Measurements from ENCODE around the gene TBC1D14.
A peak's percentile ranks its signal among the peaks of the same experiment; 100 is the strongest.
"Not testable (repeated sequence)": the region's sequence is repeated elsewhere in the genome, so short reads cannot be mapped to it uniquely, and the experiment has no call there.

Gene TBC1D14

DNA sequence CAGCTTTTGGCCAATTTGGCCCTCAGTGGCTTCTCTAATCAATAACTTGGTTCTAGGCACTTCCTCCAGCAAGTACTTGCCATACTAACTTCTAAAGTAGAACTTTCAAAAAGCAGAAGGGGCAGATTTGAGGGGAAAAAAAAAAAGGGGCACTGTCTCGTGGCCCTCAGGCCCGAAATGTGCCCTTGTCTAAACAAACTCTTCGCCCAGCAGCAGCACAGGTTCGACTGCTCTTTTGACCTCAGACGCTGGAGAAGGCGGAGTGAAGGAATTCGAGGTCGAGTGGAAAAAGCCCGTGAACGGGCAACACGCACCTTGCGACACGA lies 157.5 kb downstream of the TBC1D14 start:
- FAIRE-seq (no peak), DNase-seq (ENCODE audit: insufficient read length, low spot score) (no peak)
- no peak for TF ChIP-seq POLR2A (IDR thresholded peaks at IDR 0.05; ENCODE audit: low read depth, low read length)

DNA sequence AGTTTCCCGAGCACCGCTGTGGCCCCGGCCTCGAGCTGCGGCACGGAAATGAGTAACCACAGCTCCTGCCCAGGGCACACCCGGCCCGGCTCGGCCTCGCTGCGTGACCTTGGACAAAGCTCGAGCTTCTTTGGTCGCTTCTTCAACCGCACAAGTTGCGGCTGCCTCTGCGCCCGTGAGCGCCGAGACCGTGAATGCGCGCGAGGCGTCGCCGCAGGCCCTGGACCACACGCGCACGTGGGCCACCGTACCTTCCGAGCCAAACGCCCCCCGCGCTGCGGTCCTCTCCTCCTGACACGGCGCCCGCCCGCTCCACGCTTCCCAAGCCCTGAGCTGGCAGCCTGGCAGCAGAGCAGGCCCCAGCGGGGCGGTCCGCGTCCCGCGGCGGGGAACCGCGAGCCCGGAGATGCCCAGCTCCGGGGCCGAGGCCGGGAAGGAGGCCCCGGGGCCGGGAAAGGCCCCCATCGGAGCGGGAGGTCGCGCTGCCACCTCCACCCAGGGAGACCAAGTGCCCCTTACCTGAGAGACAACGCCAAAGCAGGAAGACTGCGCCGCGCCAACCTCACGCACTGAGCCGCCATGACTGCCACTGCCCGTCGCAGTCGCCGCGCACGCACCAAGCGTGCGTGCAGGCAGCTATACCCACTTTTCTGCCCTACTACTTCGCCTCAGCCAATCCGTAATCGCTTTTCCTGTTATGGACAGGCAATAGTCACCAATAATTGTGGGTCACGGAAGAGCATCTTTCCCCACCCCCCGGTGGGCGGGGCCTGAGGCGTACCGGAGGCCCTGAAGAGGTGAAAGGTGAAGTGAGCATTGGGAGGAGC lies 158.0 kb downstream of the TBC1D14 start, which contains the start of gene GRPEL1:
TSS of gene GRPEL1 (minus strand) at position 613 of the 827 bp plus-strand sequence. CDS start at position 581, 32 bp downstream.
- TF ChIP-seq POLR2A (IDR thresholded peaks at IDR 0.05; ENCODE audit: low read depth, low read length), result peak; percentile 100
- peak; percentile 81 for DNase-seq (ENCODE audit: insufficient read length, low spot score)
- no peak for FAIRE-seq

DNA sequence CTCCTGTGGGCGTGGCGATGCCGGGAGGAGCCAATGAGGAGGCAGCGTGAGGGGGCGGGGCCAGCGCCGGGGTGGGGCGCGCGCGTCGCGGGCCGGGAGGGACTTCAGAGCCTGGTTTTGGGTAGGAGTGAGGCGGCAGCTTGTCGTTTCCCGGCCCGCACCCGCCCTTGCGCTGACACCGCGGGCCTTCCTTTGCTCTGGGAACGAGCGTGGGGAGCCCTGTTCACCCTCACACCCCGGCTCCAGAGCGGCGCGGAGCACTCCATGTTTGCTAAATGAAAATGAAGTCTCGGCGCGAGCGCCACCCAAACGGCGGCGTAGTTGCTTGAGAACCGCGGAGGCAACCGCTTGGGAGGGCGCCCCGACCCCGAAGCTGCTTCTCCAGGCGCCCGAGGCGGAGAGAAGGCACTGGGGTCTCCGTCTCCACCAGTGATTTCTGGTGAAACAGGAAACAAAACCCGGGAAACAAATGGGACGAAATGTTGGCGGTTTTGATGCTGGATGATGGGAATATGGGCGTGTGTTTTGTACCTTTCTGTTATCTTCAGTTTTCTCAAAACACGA lies 158.7 kb downstream of the TBC1D14 start:
- no peak for DNase-seq (ENCODE audit: insufficient read length, low spot score)
- no peak for FAIRE-seq
- TF ChIP-seq POLR2A (IDR thresholded peaks at IDR 0.05; ENCODE audit: low read depth, low read length), result peak; percentile 80

DNA sequence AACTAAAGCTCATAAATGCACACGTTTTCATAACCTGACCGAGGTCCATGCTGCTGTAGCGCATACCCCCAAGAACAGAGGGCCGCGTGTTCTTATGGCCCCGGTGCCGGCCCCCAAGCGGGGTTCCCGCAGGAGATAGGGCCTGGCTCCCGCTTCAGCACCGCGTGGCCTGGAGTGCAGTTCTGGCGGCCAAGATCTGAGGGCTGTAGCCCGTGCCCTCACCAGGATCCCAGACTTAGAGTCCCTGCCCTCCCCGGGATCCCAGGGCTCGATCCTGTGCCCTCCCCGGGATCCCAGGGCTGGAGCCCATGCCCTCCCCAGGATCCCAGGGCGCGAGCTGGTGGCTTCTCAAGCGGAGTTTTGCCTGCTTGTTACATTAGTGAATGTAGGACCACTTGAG lies 159.3 kb downstream of the TBC1D14 start:
- TF ChIP-seq POLR2A (IDR thresholded peaks at IDR 0.05; ENCODE audit: low read depth, low read length), result no peak
- DNase-seq (ENCODE audit: insufficient read length, low spot score), result no peak
- no peak for FAIRE-seq

DNA sequence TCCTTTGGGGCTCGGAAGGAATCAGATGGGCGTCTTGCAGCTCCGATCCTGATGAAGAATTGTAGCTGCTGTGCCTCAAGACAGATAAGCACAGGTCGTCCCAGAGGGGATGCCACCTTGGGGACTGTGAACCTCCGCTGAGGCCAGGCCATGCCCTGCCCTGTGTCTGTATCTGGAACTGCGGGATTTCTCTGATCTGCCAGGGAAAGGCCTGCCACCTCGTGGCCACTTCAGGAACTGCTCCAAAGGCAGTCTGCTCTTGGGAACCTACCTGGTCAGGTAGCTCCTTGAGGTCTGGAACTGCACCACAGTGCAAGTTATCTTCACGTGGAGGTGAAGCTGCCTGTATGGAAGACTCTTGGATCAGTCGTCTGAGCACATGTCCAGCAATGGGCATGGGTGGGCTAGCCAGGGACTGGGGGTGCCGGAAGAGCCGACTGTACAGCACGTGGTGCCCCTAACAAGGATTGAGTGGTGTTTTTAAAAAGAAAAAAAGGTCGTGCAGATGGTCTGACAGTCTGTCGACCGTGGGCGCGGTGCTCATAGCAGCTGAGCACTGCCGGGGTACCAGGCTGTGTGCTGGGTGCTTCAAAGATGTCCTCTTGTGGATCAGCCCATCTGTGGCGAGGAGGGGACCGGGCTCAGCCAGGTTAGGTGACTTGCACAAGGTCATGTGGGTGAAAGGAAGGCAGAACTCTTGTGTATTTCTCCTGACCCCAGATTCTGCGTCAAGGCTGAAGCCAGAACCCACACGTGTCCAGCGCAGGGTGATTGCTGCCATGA lies 161.3 kb downstream of the TBC1D14 start:
- DNase-seq (ENCODE audit: insufficient read length, low spot score) (peak; percentile 28), FAIRE-seq (no peak)
- TF ChIP-seq POLR2A (IDR thresholded peaks at IDR 0.05; ENCODE audit: low read depth, low read length), result no peak

DNA sequence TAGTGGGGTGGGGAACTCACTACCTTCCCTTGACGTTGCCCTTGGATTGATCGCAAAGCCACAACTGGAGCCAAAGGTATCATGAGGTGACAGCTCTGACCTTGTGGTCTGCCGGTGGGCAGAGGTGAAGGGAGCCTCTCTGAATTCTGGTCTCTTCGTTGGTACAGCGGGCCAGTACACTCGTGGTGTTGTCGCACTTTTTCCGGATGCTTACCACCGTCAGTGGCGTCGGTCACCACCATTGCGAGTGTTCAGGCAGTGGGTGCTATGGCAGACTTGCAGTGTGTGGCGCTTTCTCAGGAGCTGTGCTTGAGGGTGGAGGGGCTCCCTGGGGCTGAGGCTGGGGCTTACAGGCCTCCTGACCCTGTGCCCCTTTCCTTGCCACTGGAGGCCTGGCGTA lies 163.4 kb downstream of the TBC1D14 start:
- no peak for TF ChIP-seq POLR2A (IDR thresholded peaks at IDR 0.05; ENCODE audit: low read depth, low read length)
- DNase-seq (ENCODE audit: insufficient read length, low spot score), result no peak
- FAIRE-seq, result no peak

DNA sequence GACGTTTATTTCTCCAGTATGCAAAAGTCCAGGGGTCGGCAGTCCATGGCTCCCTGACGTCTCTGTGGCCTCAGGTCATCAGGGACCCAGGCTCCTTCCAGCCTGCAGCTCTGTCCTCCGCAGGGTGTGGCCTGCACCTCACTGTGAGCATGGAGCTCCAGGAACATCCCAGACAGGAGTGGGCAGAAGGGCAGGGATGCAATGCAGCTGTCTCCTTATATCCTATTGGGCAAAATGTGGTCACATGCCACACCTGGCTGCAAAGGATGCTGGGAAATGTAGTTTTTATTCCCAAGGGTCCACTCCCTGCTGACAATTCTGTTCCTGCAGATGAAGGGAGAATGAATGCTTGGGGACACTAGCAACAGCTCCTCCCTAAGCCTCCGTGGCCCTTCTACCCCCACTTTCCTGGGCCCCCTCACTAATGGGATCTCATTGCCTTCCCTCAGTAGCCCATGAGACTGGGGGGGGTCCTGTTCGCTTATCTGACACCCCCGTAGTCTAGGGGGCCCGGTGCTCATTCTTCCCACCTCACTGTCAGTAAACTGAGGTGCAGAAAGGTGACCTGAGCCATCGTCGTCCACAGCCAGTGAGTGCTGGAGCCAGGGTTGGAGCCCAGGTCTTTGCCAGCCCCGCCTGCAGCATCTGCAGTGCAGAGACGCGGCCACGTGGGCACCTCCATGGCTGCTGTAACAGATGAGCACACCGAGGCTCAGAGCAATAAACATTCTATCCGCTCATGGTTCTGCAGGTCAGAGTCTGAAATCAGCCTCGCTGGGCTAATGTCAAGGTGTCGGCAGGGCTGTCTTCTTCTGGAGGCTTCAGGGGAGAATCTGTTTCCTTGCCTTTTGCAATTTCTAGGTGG lies 164.1 kb downstream of the TBC1D14 start:
- peak; percentile 47 for DNase-seq (ENCODE audit: insufficient read length, low spot score)
- FAIRE-seq, result no peak
- TF ChIP-seq POLR2A (IDR thresholded peaks at IDR 0.05; ENCODE audit: low read depth, low read length), result no peak

DNA sequence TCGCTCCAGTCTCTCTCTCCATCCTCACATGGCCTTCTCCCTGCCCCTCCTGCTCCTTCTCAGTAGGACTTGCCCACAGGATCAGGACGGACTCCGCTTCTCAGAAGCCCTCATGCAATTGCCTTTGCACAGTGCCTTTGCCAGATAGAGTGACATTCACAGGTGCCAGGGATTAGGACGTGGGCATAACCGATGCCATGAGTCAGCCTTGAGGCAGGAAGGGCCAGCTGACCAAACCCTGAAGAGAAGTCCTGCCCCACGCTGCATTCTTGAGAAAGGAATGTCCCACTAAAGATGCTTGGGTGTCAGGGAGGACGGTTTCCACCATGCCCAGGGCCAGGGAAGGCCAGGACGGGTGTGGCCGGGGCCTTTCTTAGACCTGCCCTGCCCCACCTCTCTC lies 164.8 kb downstream of the TBC1D14 start:
- FAIRE-seq, result no peak
- TF ChIP-seq POLR2A (IDR thresholded peaks at IDR 0.05; ENCODE audit: low read depth, low read length), result no peak
- DNase-seq (ENCODE audit: insufficient read length, low spot score), result peak; percentile 45

DNA sequence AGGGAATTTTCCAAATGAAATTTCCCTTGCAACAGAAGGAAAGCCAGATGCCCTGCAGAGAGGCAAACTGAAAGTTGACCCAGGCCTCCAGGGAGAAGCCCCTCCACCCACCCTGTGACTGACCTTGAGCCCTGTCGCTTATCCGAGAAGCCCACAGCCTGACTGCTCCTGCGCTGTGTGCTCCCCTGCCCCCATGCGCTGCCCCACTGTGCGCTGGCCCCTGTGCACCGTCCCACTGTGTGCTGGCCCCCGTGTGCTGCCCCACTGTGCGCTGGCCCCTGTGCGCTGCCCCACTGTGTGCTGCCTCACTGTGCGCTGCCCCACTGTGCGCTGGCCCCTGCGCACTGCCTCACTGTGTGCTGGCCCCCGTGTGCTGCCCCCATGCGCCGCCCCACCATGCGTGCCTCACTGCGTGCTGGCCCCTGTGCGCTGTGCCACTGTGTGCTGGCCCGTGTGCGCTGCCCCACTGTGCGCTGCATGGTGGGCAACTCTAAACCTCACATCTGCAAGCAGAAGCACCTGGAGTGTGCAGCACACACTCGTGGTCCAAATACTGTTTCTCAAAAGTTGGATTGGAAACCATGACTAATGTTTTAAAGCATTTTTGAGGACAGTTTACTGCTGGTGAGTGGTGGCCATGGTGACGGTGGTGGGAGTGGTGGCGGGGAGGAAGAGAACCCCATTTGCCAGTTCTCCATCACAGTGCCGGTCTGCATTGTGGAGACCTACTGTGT lies 166.5 kb downstream of the TBC1D14 start:
- no peak for TF ChIP-seq POLR2A (IDR thresholded peaks at IDR 0.05; ENCODE audit: low read depth, low read length)
- no peak for FAIRE-seq
- no peak for DNase-seq (ENCODE audit: insufficient read length, low spot score)

DNA sequence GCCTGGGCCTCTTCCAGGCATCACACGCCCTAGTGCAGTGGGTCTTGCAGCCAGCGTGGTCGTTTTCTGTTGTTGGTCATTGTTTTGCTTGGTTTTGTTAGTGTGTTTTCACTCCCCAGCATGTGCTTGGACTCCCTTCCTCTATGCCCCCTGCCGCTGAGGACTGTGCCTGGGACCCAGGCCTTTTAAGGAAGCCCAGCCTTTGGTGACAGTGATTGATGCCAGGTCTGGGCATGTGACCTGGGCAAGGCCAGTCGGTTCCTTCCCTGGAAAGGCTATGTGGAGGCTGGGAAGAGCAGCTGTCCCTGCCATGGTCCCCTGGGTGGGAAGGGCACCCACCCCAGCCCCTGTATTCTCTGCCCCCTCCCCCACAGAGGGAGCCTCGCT lies 167.1 kb downstream of the TBC1D14 start:
- DNase-seq (ENCODE audit: insufficient read length, low spot score) (no peak), FAIRE-seq (no peak)
- TF ChIP-seq POLR2A (IDR thresholded peaks at IDR 0.05; ENCODE audit: low read depth, low read length), result no peak

DNA sequence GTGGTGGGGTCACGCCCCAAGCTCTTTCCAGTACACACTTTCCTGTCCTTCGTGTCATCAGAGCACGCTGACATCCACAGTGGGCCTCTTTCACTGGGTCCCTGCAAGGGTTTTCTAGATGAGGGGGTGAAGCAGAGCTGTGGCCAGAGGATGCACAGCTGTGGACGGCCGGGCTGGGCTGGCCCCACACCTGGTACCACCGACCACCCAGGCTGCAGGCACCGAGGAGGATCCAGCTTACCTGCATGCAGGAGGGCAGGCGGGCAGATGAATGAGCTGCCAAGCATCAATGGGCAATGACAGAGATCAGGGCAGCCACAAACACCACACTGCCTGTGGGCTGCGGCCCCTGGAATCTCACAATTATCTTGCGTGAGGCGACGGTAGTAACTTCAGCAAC lies 167.7 kb downstream of the TBC1D14 start:
- no peak for FAIRE-seq
- no peak for DNase-seq (ENCODE audit: insufficient read length, low spot score)
- no peak for TF ChIP-seq POLR2A (IDR thresholded peaks at IDR 0.05; ENCODE audit: low read depth, low read length)

DNA sequence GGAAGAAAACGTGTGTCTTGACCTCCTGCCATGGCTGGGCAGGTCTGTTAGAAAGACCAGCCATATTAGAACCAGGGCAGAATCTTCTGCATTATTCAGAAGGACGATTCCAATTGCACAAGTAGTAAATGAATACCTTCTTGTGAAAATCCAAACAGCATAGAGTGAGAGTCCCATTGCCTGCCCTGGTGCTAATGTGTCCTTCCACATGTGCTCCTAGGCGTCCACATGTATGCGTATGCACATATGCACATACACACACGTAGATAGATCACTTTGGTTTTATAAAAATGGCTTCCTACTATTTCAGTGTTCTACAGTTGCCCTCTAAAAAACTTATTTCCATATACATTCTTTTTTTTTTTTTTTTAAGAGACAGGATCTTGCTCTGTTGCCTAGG lies 168.4 kb downstream of the TBC1D14 start:
- DNase-seq (ENCODE audit: insufficient read length, low spot score) (no peak), FAIRE-seq (no peak)
- TF ChIP-seq POLR2A (IDR thresholded peaks at IDR 0.05; ENCODE audit: low read depth, low read length), result no peak

DNA sequence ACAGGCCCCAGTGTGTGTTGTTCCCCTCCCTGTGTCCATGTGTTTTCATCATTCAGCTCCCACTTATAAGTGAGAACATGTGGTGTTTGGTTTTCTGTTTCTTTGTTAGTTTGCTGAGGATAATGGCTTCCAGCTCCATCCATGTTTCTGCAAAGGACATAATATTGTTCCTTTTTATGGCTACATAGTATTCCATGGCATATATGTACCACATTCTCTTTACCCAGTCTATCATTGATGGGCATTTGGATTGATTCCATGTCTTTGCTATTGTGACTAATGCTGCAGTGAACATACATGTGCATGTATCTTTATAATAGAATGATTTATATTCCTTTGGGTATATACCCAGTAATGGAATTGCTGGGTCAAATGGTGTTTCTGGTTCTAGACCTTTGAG lies 169.9 kb downstream of the TBC1D14 start:
- FAIRE-seq; DNase-seq (ENCODE audit: insufficient read length, low spot score): not testable (repeated sequence)

DNA sequence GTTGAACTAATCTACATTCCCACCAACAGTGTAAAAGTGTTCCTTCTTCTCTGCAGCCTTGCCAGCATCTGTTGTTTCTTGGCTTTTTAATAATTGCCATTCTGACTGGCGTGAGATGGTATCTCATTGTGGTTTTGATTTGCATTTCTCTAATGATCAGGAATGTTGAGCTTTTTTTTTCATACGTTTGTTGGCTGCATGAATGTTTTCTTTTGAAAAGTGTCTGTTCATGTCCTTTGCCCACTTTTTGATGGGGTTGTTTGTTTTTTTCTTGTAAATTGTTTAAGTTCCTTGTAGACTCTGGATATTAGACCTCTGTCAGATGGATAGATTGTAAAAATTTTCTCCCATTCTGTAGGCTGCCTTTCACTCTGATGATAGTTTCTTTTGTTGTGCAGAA lies 170.3 kb downstream of the TBC1D14 start:
- not testable (repeated sequence) for DNase-seq (ENCODE audit: insufficient read length, low spot score); FAIRE-seq

Data from H54 (cell line).